Head of caudate nucleus (tissue), 42 donors: ENCODE results near the gene SLC46A2.
A peak's percentile ranks its signal among the peaks of the same experiment; 100 is the strongest.

Experiments used
- DNase-seq, 42 donors: peaks; one replicate each; pipeline versions ENCODE4 v3.0.0 to v3.0.0-alpha.2; 2020 to 2021; ENCODE audit warnings: mixed read lengths in 7 of 42
- intact Hi-C: fragments of 100-400 bp; cut with DNase I; formaldehyde crosslinking; loops from one replicate; pipeline ENCODE4 v1.15.0; 2022

Gene SLC46A2

GRCh38 chr9:112890106-112891081 is at the start of gene SLC46A2:
TSS of gene SLC46A2 (minus strand) at chr9:112890876. CDS start at chr9:112890681, 195 bp downstream.
- intact Hi-C loops = no loop called here
- DNase-seq = peak in 19 of 42 donors; percentile 4 to 45 (median 19)

- intact Hi-C loops = no loop called here
- DNase-seq = no peak
Observed at GRCh38 chr9:112939418-112939817, 48.7 kb upstream of the SLC46A2 start.

GRCh38 chr9:112933696-112934095 is 43.0 kb upstream of the SLC46A2 start:
- intact Hi-C loops = no loop called here
- no peak for DNase-seq

GRCh38 chr9:112925058-112925641 is 34.5 kb upstream of the SLC46A2 start:
- DNase-seq = peak in 24 of 42 donors; percentile 6 to 76 (median 23)
- intact Hi-C loops = loop anchor here (10.0 kb wide), 1 partner anchor 180 kb away; no protein-coding TSS in a partner anchor

GRCh38 chr9:112921549-112921948 is 30.9 kb upstream of the SLC46A2 start:
- intact Hi-C loops = loop anchor here (10.0 kb wide), 1 partner anchor 183 kb away; no protein-coding TSS in a partner anchor
- DNase-seq = peak in 17 of 42 donors; percentile 7 to 57 (median 23)

GRCh38 chr9:112917987-112918362 is 27.3 kb upstream of the SLC46A2 start:
- intact Hi-C loops = no loop called here
- no peak for DNase-seq

- no peak for DNase-seq
- intact Hi-C loops = no loop called here
Observed at GRCh38 chr9:112917047-112917986, 26.6 kb upstream of the SLC46A2 start.

GRCh38 chr9:112914524-112914923 is 23.8 kb upstream of the SLC46A2 start:
- intact Hi-C loops = no loop called here
- DNase-seq = no peak

GRCh38 chr9:112913326-112913725 is 22.6 kb upstream of the SLC46A2 start:
- intact Hi-C loops = no loop called here
- no peak for DNase-seq

GRCh38 chr9:112912636-112913035 is 22.0 kb upstream of the SLC46A2 start:
- intact Hi-C loops = no loop called here
- DNase-seq = no peak

- intact Hi-C loops = no loop called here
- DNase-seq = no peak
Observed at GRCh38 chr9:112911736-112912135, 21.1 kb upstream of the SLC46A2 start.

- intact Hi-C loops = no loop called here
Observed at GRCh38 chr9:112905084-112905483, 14.4 kb upstream of the SLC46A2 start.

GRCh38 chr9:112900901-112901300 is 10.2 kb upstream of the SLC46A2 start:
- DNase-seq = no peak
- intact Hi-C loops = no loop called here

More at GRCh38 chr9:112905084-112905483, 14.4 kb upstream of the SLC46A2 start:
- DNase-seq = no peak

- intact Hi-C loops = no loop called here
- DNase-seq = no peak
Observed at GRCh38 chr9:112900488-112900887, 9.8 kb upstream of the SLC46A2 start.

- intact Hi-C loops = no loop called here
- DNase-seq = no peak
Observed at GRCh38 chr9:112898872-112899311, 8.2 kb upstream of the SLC46A2 start.

- DNase-seq = no peak
- intact Hi-C loops = no loop called here
Observed at GRCh38 chr9:112896131-112896530, 5.5 kb upstream of the SLC46A2 start.

- no peak for DNase-seq
- intact Hi-C loops = no loop called here
Observed at GRCh38 chr9:112894699-112895098, 4.0 kb upstream of the SLC46A2 start.

- intact Hi-C loops = no loop called here
- DNase-seq = no peak
Observed at GRCh38 chr9:112894041-112894440, 3.4 kb upstream of the SLC46A2 start.

- DNase-seq = no peak
- intact Hi-C loops = no loop called here
Observed at GRCh38 chr9:112892981-112893380, 2.3 kb upstream of the SLC46A2 start.
